Natural killer cell (primary cell): ENCODE results near the gene SOWAHD. TPM values are rescaled to one million over a fixed set of nuclear protein-coding genes. Genes with fewer than 3 reads are reported as not detected.
"Not testable (repeated sequence)": the region's sequence is repeated elsewhere in the genome, so short reads cannot be mapped to it uniquely, and the experiment has no call there.

Experiments
- ATAC-seq, 3 donors: fragments of 150-1000 bp in 2 of 3; fragments of 200-7000 bp in 1 of 3; cut with Tn5 transposase; 1 replicate in 1 of 3; 2 replicates in 2 of 3; pipeline ENCODE4 v1.10.0; 2021; ENCODE audit warnings: mild to moderate bottlenecking in 2 of 3, moderate library complexity in 2 of 3
- DNase-seq, 2 donors: peaks; one replicate each; pipeline versions ENCODE4 v3.0.0 to v3.0.0-alpha.2; 2013 to 2021; ENCODE audit warnings: mixed read lengths in 1 of 2
- H3K27ac ChIP-seq: one replicate; pipeline ENCODE4 v1.5.1; 2013; ENCODE audit warnings: mild to moderate bottlenecking, low read length
- H3K27me3 ChIP-seq: one replicate; pipeline ENCODE4 v1.6.1; 2013; ENCODE audit warnings: low read length; ENCODE audit not compliant: control insufficient read depth, insufficient read depth
- H3K36me3 ChIP-seq: one replicate; pipeline ENCODE4 v1.6.1; 2013; ENCODE audit warnings: low read length; ENCODE audit not compliant: control insufficient read depth, insufficient read depth
- H3K4me1 ChIP-seq: one replicate; pipeline ENCODE4 v1.6.1; 2013; ENCODE audit warnings: low read length; ENCODE audit not compliant: control insufficient read depth, insufficient read depth
- H3K4me3 ChIP-seq: one replicate; pipeline ENCODE4 v1.5.1; 2013; ENCODE audit warnings: low read length
- H3K9me3 ChIP-seq: one replicate; pipeline ENCODE4 v1.6.1; 2013; ENCODE audit warnings: low read length; ENCODE audit not compliant: control insufficient read depth, insufficient read depth
- H3K27ac Mint-ChIP-seq, 2 donors: one replicate each; pipeline ENCODE4 v1.8.0; 2022; ENCODE audit warnings: mild to moderate bottlenecking in 2 of 2, mixed read lengths in 2 of 2, moderate library complexity in 1 of 2
- H3K27me3 Mint-ChIP-seq, 2 donors: one replicate each; pipeline ENCODE4 v1.8.0; 2022; ENCODE audit warnings: low read depth in 2 of 2, mixed read lengths in 2 of 2
- H3K36me3 Mint-ChIP-seq: one replicate; pipeline ENCODE4 v1.8.0; 2022; ENCODE audit warnings: mixed read lengths
- H3K4me1 Mint-ChIP-seq, 2 donors: one replicate each; pipeline ENCODE4 v1.8.0; 2022; ENCODE audit warnings: mixed read lengths in 2 of 2
- H3K4me3 Mint-ChIP-seq: one replicate; pipeline ENCODE4 v1.8.0; 2022; ENCODE audit warnings: mild to moderate bottlenecking, moderate library complexity, mixed read lengths
- H3K9me3 Mint-ChIP-seq, 2 donors: one replicate each; pipeline ENCODE4 v1.8.0; 2022; ENCODE audit warnings: mixed read lengths in 2 of 2
- WGBS: methylation state at CpG from one replicate; pipeline ENCODE4 v1.1.7; 2013; ENCODE audit warnings: missing lambda C conversion rate; ENCODE audit not compliant: insufficient coverage; 5-methylcytosine and 5-hydroxymethylcytosine counted together
- intact Hi-C: fragments of 100-400 bp; cut with micrococcal nuclease; formaldehyde crosslinking; loops from one replicate; pipeline ENCODE4 v1.14.2; 2022
- total RNA-seq, 4 donors: library from RNA; stranded (reverse); fragments of 120-200 nt in 1 of 4; gene quantifications; one replicate each; pipeline versions ENCODE4 v1.2.3 to v1.2.4, GENCODE V29; 2013 to 2022
- TF ChIP-seq, protein P1 (sequence below): fragments of 200-600 bp; IDR thresholded peaks from one replicate; pipeline ENCODE4 v1.8.0; 2022; ENCODE audit warnings: antibody characterized with exemption

SOWAHD gene
- total RNA-seq, 3 donors from 2014 or later (not counting 1 experiment from before 2014, with no cell fraction given), result 0.23 TPM; not detected in 2

DNA sequence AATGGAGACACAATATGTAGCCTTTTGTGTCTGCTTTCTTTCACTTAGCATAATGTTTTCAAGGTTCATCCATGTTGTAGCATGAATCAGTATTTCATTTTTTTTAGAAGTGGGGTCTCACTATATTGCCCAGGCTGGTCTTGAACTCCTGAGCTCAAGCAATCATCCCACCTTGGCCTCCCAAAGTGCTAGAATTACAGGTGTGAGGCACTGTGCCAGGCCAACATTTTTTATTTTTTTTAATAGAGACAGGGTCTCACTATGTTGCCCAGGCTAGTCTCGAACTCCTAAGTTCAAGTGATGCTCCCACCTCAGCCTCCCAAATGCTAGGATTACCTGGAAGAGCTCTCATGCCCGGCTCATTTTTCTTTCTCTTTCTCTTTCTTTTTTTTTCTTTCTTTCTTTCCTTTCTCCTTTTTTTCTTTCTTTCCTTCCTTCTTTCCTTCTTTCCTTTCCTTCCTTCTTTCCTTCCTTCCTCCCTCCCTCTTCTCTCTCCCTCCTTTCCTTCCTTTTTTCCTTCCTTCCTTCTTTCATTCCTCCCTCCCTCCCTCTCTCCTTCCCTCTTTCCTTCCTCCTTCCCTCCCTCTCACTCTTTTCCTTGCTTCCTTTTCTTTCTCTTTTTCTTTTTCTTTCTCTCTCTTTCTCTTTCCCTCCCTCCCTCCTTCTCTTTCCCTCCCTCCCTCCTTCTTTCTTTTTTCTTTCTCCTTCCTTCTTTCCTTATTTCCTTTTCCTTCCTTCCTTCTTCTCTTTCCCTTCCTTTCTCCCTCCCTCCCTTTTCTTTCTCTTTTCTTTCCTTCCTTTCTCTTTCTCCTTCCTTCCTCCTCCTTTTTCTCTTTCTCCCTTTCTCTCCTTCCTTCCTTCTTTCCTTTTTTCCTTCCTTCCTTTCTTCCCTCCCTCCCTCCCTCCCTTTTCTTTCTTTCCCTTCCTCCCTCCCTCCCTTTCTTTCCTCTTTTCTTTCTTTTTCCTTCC is 43.1 kb downstream of the SOWAHD start:
- no peaks in the 10 kb centered on the region for H3K4me1 Mint-ChIP-seq
- no peaks in the 10 kb centered on the region for H3K27me3 ChIP-seq
- no peaks in the 10 kb centered on the region for H3K9me3 ChIP-seq
- H3K36me3 Mint-ChIP-seq, result no peaks in the 10 kb centered on the region
- no peaks in the 10 kb centered on the region for H3K36me3 ChIP-seq
- intact Hi-C loops, result no loop called here
- ATAC-seq, result no peak
- no peak overlapping the region for H3K4me3 ChIP-seq
- WGBS, result 92% methylated on average over 2 of the region's 2 CpGs
- H3K27ac ChIP-seq, result no peak overlapping the region
- no peaks in the 10 kb centered on the region for H3K9me3 Mint-ChIP-seq
- no peaks in the 10 kb centered on the region for H3K27me3 Mint-ChIP-seq
- no peaks in the 10 kb centered on the region for H3K4me1 ChIP-seq
- no peak for DNase-seq
- TF ChIP-seq, protein P1, sequence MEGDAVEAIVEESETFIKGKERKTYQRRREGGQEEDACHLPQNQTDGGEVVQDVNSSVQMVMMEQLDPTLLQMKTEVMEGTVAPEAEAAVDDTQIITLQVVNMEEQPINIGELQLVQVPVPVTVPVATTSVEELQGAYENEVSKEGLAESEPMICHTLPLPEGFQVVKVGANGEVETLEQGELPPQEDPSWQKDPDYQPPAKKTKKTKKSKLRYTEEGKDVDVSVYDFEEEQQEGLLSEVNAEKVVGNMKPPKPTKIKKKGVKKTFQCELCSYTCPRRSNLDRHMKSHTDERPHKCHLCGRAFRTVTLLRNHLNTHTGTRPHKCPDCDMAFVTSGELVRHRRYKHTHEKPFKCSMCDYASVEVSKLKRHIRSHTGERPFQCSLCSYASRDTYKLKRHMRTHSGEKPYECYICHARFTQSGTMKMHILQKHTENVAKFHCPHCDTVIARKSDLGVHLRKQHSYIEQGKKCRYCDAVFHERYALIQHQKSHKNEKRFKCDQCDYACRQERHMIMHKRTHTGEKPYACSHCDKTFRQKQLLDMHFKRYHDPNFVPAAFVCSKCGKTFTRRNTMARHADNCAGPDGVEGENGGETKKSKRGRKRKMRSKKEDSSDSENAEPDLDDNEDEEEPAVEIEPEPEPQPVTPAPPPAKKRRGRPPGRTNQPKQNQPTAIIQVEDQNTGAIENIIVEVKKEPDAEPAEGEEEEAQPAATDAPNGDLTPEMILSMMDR, result no peak
- no peak overlapping the region for H3K27ac Mint-ChIP-seq
- no peak overlapping the region for H3K4me3 Mint-ChIP-seq

GRCh38 chrX:119802546-119802945 is 44.2 kb downstream of the SOWAHD start:
- H3K9me3 Mint-ChIP-seq, result no peaks in the 10 kb centered on the region
- no peak for ATAC-seq
- no peaks in the 10 kb centered on the region for H3K27me3 Mint-ChIP-seq
- no peaks in the 10 kb centered on the region for H3K4me1 ChIP-seq
- TF ChIP-seq, protein P1, result no peak
- intact Hi-C loops, result no loop called here
- no peak for DNase-seq
- no peak overlapping the region for H3K4me3 ChIP-seq
- H3K36me3 Mint-ChIP-seq, result no peaks in the 10 kb centered on the region
- no peaks in the 10 kb centered on the region for H3K4me1 Mint-ChIP-seq
- WGBS, result 100% methylated on average over 2 of the region's 8 CpGs
- no peaks in the 10 kb centered on the region for H3K9me3 ChIP-seq
- H3K27me3 ChIP-seq, result no peaks in the 10 kb centered on the region
- H3K27ac Mint-ChIP-seq, result no peak overlapping the region
- no peaks in the 10 kb centered on the region for H3K36me3 ChIP-seq
- H3K4me3 Mint-ChIP-seq, result no peak overlapping the region
- no peak overlapping the region for H3K27ac ChIP-seq

DNA sequence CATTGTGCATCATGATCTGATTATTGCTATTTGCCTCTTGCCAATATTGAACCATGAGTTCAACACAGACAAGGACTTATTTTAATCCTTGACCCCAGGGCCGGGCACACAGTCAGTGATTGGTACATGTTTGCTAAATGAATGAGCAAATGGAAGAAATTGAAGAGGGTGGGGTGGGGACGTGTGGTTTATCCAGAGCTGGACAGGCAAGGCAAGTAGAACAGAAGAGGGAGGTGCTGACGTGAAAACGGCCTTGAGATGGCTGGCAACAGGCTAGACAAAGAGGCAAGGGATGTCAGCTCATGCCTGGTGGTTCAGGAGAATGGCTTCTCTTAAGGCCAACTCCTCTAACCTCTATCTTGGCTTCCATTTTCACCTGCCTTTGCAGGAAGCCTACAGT is 50.1 kb downstream of the SOWAHD start:
- intact Hi-C loops, ATAC-seq, H3K27me3 Mint-ChIP-seq, H3K9me3 ChIP-seq, H3K4me3 Mint-ChIP-seq, H3K27me3 ChIP-seq, DNase-seq, H3K36me3 ChIP-seq, H3K4me1 Mint-ChIP-seq, H3K36me3 Mint-ChIP-seq, H3K9me3 Mint-ChIP-seq, H3K4me1 ChIP-seq, H3K4me3 ChIP-seq, H3K27ac ChIP-seq, H3K27ac Mint-ChIP-seq: not testable (repeated sequence)
- no CpG with 5 or more reads among the region's 4 CpGs for WGBS

DNA sequence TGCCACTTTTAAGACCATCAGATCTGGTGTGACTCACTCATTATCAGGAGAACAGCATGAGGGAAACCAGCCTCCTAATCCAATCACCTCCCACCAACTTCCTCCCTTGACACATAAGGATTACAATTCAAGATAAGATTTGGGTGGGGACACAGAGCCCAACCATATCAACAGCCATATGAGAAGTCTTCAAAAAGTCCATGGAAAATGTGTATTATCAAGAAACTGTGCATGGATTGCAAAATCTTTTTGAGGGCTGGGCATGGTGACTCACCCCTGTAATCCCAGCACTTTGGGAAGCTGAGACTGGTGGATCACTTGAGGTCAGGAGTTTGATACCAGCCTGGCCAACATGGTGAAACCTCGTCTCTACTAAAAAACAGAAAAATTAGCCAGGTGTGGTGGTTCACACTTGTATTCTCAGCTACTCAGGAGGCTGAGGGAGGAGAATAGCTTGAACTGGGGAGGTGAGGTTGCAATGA is 50.8 kb downstream of the SOWAHD start:
- TF ChIP-seq, protein P1, result no peak
- Histone ChIP-seq H3K4me3 (no peak overlapping the region), H3K27ac (no peak overlapping the region), H3K9me3 (no peaks in the 10 kb centered on the region), H3K36me3 (no peaks in the 10 kb centered on the region), H3K27me3 (no peaks in the 10 kb centered on the region), H3K4me1 (no peaks in the 10 kb centered on the region)
- Mint-ChIP-seq H3K4me3 (no peak overlapping the region), H3K9me3 (no peaks in the 10 kb centered on the region), H3K27ac (no peak overlapping the region), H3K4me1 (no peaks in the 10 kb centered on the region), H3K27me3 (no peaks in the 10 kb centered on the region), H3K36me3 (no peaks in the 10 kb centered on the region)
- intact Hi-C loops, result no loop called here
- DNase-seq, result no peak
- ATAC-seq, result no peak
- 60% methylated on average over 1 of the region's 1 CpG for WGBS

Other genes with a start within 250 kb of the SOWAHD start
- 10 to 100 TPM; 23.5 to 29.2 (median 23.8) TPM for gene STEEP1, start 193.2 kb upstream of the SOWAHD start, total RNA-seq
- gene UBE2A, start 184.0 kb upstream of the SOWAHD start, total RNA-seq, result 100 to 1,000 TPM in 1 of 3 donors, 10 to 100 TPM in 2; 88.4 to 125 (median 91.0) TPM
- 1 to 10 TPM; 6.7 to 9.2 (median 6.9) TPM for gene NKRF, start 152.2 kb upstream of the SOWAHD start, total RNA-seq
- gene SEPTIN6, start 65.4 kb upstream of the SOWAHD start, total RNA-seq, result 100 to 1,000 TPM; 138 to 202 (median 158) TPM
- 1,000 to 10,000 TPM; 1,040 to 1,487 (median 1,381) TPM for gene RPL39, start 33.0 kb downstream of the SOWAHD start, total RNA-seq
- 10 to 100 TPM in 2 of 3 donors, 1 to 10 TPM in 1; 9.3 to 16.4 (median 12.4) TPM for gene UPF3B, start 94.4 kb downstream of the SOWAHD start, total RNA-seq
- gene RNF113A, start 113.1 kb downstream of the SOWAHD start, total RNA-seq, result 10 to 100 TPM; 29.6 to 45.9 (median 34.7) TPM
- gene NDUFA1, start 113.2 kb downstream of the SOWAHD start, total RNA-seq, result 10 to 100 TPM; 43.6 to 56.8 (median 54.9) TPM
- gene AKAP14, start 137.3 kb downstream of the SOWAHD start, total RNA-seq, result not detected
- 10 to 100 TPM; 14.7 to 20.0 (median 15.4) TPM for gene NKAP, start 185.2 kb downstream of the SOWAHD start, total RNA-seq